ENCODE data around the gene SMIM38.

SMIM38 gene

DNA sequence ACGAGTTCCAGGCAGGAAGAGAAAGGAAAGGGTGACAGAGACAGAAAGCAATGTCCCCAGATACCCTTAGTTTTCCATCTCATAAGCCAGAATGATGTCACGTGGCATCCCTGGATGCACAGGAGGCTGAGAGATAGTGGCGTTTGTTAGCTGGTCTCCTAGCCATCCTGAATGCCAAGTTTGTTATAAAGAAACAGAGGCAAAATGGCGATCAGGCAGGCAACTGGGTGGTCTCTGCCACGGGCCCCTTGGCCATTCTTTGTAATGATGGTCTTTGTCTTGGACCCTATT is 5.3 kb downstream of the SMIM38 start:
- no peak for DNase-seq

- no peak for DNase-seq
These were observed 6.8 kb downstream of the SMIM38 start for GRCh38 chr11:69162505-69162904.

DNA sequence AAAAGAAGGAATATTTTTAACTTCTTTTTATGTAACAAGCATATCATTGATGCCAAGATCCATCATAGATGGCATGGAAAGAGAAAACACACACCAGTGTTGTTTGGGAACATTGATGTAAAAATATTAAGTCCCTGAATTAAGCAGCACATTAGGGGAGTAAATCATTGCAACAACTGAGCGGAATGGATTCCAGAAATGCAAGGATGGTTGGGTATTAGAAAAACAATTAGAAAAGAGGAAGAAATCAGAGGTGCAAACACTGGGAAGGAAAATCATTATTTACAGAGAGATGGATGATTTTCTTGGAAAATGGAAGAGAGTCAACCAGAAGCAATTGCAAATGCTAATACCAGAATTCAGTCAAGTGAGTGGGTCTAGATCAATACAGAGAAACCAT is 8.1 kb downstream of the SMIM38 start:
- no peak for DNase-seq

DNA sequence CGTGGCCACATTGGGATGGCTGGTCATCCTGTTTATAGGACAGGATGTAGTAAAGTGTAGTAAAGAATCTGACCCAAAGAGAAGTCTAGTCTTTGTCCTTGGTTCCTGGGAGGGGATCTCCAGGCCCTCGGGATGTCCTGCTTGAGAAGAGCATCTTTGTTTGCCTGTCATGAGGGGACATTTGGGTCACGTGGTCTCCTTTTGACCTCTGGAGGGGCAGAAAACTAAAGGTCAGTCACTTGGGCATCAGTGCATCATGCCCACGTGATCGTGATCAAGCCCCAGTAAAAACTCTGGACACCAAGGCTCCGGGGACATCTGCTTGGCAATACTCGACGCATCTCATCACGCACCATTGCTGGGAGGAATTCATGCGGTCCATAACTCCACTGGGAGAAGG is 9.1 kb downstream of the SMIM38 start:
- no peak for DNase-seq

DNA sequence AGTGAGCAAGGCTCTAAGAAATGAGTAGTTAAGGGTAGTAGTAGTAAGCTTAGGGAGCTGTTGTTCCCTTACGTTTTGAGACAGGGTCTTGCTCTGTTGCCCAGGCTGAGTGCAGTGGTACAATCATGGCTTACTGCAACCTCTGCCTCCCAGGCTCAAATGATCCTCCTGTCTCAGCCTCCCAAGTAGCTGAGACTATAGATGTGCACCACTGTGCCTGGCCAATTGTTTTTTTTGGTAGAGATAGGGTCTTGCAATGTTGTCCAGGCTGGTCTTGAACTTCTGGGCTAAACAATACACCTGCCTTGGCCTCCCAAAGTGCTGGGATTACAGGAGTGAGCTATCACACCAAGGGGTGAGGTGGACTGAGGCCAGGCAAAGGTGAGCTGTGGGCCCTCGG is 10.0 kb downstream of the SMIM38 start:
- DNase-seq, result no peak

DNA sequence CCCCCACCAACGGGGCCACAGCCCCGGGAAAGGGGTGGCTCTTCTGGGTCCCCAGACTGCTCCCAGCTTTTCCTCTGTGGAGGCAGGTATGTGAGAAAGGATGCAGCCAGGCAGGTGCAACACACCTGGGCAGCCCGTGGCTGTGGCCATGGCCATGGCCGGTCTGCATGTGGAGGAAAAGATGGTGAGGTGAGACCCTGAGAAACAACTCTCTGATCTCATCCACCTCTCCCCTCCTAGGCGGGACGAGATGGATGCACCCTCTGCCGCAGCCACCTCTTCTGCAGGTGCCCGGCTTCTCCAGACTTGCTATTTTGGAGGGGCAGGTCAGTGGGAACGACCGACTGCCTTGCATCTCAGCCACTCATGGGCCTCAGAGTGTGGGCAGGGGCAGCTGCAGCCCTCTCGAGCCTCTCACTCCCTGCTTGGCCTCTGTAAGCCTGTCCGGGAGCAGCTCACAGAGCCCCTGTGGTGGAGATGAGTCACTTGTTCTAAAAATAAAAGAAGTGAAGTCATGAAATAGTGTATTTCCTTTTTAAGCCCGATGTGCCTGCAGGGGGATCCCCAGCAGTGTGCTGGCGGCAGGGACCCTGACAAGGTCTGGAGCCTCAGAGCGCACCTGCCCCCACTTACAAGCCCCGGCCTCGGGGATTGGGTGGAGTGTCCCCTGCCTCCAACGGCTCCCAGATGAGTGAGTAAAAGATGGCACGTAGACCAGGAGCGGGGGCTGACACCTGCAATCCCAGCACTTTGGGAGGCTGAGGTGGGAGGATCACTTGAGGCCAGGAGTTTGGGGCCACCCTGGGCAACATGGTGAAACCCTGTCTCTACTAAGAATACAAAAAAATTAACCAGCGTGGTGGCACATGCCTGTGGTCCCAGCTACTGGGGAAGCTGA is 10.7 kb downstream of the SMIM38 start:
- peak; percentile 63 to 72 for DNase-seq

DNA sequence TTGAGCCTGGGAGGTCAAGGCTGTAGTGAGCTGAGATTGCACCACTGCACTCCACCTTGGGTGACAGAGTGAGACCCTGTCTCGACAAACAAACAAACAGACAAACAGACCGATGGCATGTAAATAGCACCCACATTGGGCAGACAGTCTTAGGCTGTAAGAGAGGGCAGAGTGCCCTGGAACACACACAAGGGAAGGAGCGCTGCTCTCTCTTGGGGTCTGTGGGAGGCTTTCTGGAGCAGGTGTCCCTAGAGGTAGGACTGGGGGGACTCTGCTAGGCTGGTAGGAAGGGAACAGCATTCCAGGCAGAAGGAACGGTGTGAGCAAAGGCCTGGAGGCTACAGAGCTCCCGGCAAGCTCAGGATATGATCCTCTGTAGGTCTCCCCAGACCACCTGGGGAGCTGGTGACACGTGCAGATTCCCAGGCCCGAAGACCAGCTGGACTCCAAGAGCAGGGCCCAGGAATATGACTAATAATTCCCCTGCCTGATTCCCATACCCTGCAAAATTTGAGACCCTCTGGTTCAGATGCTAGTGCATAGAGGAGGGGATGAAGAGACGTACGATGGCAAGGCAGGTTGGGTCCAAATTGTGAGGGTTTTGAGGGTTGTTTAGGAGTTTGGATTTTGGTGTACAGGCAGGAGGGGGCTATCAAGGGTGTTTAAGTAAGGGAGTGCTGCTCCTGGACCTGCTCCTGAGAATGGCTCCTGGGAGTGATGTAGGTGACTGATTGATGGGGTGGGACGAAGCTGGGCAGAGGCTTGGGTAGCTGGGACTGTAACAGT is 11.6 kb downstream of the SMIM38 start:
- DNase-seq, result no peak

DNA sequence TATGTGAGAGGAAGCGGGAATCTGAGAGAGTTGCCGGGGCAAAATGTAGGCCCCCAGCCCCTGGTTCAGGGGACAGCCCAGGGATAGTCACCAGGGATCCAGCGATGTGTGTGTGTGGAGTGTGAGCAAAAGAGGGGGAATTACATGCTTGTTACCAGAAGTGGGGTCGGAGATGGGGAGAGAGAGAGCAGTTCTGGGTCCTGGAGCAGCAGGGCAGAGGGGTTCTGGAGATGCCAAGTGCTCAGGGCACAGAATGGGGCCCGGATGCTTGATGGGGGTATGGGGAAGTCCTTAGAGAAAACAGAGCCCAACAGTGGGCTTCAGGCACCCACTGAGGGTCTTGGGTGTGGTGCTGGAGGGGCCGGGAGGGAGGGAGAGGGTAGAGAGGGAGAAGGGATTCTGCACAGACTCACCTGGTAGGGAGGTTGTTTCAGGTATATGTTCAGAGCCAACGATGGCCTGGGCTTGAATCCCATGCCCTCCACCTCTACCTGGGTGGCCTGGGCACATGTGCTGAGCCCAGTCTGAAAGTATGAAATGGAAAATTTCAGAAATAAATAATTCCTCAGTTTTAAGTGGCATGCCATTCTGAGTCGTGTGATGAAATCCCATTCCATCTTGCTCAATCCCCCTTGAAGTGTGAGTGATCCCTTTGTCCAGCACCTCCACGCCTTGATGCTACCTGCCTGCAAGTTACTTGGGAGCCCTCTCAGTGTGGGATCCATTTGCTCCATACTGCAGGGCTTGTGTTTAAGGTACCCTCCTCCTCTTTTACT is 12.4 kb downstream of the SMIM38 start:
- DNase-seq, result no peak

DNA sequence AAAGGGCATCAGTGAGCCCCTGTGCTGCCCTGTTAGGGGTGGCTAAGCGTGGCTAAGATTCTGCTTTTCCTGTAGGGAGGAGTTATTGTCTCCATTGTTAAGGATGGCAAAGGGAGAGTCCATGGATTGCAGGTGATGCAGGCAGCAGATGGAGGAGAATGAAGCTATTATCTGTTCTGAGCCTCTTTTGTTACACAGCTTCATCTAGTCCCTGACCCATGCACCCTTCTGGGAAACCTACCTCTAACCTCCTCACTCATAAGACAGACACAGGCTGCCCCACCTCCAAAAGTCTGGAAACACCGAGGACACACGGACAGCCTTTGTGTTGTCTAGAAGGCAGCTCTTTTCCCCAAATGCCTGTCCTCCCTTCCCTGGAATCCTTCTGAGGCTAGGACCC is 13.7 kb downstream of the SMIM38 start:
- no peak for DNase-seq

DNA sequence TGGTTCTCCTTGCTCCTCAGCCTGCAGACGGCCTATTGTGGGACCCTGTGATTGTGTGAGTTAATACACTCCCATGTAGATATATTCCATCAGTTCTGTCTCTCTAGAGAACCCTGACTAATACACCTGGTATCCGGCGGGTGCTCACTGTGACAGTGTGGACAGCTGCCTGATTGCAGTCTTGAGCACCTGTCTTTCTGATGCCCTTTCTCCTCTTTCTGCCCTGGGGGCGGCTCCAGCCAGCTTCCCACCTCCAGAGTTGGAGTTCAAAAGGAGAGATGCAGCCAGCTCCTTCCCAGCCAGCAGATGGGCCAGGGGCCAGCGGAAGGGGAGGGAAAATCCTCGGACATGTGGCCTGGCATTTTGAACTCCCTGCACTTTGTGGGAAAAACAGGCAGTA is 15.0 kb downstream of the SMIM38 start:
- no peak for DNase-seq

- no peak for DNase-seq
These were observed 15.9 kb downstream of the SMIM38 start for GRCh38 chr11:69171476-69172240.

GRCh38 chr11:69172674-69173073 is 16.9 kb downstream of the SMIM38 start:
- DNase-seq, result no peak

DNA sequence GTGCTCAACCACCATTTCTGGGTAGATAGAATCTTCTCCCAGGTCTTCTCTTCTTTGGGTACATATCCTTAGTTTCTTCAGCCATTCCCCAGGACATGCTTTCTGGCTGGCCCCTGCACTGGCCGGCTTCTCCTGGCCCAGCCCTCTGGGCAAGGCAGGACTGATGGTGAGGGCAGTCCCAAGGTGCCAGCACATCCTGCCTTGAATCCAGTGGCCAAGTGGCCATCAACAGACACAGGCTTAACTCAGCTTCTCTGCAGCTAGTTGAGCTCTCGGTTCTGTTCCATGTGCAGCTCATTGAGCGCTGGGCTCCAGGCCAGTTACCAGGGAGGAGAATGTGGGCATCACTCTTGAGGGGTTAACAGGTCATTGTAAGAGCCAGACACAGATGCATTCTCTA is 17.6 kb downstream of the SMIM38 start:
- DNase-seq, result no peak

- no peak for DNase-seq
These were observed 18.3 kb downstream of the SMIM38 start for GRCh38 chr11:69173925-69174581.

- DNase-seq, result no peak
These were observed 19.1 kb downstream of the SMIM38 start for GRCh38 chr11:69174841-69175240.

- no peak for DNase-seq
These were observed 23.2 kb downstream of the SMIM38 start for GRCh38 chr11:69178819-69179482.

- no peak for DNase-seq
These were observed 24.5 kb downstream of the SMIM38 start for GRCh38 chr11:69180226-69180625.

DNA sequence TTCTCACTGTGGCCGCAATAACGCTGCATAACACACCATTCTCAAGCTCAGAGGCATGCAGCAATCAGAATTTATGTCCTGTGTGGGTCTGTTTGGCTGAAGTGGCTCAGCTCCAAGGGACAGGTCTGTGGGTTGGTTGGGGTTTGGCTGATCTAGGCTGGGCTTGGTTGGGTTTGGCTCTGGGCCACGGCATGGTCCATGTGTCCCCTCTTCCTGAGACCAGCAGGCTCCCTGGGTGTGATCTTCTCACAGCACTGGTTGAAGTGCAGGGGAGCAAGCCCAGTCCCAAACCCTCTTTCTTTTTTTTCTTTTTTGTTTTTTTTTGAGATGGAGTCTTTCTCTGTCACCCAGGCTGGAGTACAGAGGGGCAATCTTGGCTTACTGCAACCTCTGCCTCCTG is 25.0 kb downstream of the SMIM38 start:
- DNase-seq, result no peak

DNA sequence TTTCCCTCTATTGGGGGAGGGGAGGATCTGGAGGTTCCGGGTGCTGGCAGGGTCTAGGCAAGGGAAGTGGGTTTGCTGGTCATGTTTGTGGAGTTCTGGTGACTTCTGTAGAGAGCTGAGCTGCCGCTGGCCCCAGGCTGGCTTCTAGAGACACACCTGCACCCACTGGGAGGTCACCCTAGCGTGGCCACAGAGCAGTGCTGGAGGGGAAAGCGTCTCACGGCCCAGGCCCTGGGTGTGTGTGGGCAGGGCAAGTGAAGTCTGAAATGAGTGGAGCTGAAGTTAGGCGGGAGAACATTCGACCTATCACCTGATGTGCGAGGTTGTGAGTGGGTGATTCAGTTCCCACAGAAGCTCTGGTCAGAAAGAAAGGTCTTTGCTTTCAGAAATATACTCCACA is 27.9 kb downstream of the SMIM38 start:
- DNase-seq, result peak in 1 of 2 experiments; percentile 20

DNA sequence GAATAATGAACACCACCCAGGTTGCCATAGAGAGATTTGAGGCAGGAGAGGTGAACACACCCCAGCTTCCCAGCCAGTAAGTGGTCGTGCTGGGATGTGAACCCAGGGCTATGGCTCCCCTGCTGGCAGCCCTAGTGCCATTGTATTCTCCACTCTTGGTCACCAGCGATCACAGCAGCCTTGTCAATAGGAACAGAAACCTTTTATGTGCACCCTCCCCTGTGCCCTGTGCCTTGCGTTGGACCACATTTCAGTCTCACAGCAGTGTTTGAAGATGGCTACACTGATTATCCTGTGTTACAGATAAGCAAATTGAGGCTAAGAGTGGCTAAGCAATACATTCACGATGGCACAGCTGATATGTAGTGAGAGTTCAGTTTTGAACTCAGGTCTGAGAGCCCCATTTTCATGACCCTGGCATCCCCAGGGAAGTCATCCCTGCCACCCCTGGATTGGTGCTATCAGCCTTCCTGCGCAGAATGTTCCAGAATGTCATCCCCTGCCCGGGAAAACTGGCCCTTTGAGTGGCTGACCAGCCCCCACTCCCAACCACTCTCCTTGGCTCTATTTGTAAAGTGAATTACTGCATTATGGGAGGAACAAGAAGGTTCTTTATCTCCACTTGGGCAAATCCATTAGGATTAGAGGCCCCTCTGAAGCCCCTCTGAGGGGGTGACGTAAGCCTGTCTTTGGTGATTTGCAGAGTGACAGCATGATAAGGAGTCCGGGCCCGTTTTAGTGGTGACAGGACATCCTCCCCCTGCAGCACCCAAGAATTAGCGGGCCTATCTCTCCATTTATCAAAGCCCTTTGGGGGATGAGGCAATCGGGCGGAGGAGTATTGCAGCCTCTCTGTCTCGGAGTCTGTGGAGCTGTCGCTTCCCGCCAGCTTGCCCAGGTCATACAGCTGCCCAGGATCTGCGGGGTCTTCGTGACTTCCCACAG is 30.9 kb downstream of the SMIM38 start:
- no peak for DNase-seq
